SK-N-SH (cell line): Measurements from ENCODE around the gene LSM14A.

Experiments
- CTCF ChIP-seq: fragments of 200-600 bp; sonication (generic); IDR thresholded peaks from 2 replicates; pipeline ENCODE4 v1.6.1; 2017; ENCODE audit warnings: antibody characterized with exemption, mild to moderate bottlenecking, moderate library complexity
- EP300 ChIP-seq, 2 experiments: IDR thresholded peaks; 2 replicates each; pipeline versions ENCODE4 v1.4.0 to v1.6.1; 2012; ENCODE audit warnings: borderline replicate concordance in 1 of 2, low read depth in 1 of 2, low read length in 1 of 2
- EZH2phosphoT487 ChIP-seq: fragments of 200-600 bp; sonication (generic); IDR thresholded peaks from 2 replicates; pipeline ENCODE4 v1.6.1; 2017; ENCODE audit warnings: low read depth, mixed run types, mild to moderate bottlenecking, antibody characterized with exemption, moderate library complexity, borderline replicate concordance
- FOXM1 ChIP-seq: IDR thresholded peaks from 2 replicates; pipeline ENCODE4 v1.4.0; 2012; ENCODE audit warnings: low read depth, mild to moderate bottlenecking
- GABPA ChIP-seq: IDR thresholded peaks from 2 replicates; pipeline ENCODE4 v1.4.0; 2012; ENCODE audit warnings: low read depth, mild to moderate bottlenecking
- GATA2 ChIP-seq: sonication (generic); formaldehyde crosslinking; IDR thresholded peaks from 2 replicates; pipeline ENCODE4 v1.5.0; 2020; ENCODE audit warnings: mild to moderate bottlenecking, missing genetic modification reagents
- JUND ChIP-seq: IDR thresholded peaks from 2 replicates; pipeline ENCODE4 v1.4.0; 2012
- POLR2AphosphoS5 ChIP-seq: IDR thresholded peaks from 2 replicates; pipeline ENCODE4 v1.6.1; 2012; ENCODE audit warnings: low read depth, low read length
- RCOR1 ChIP-seq: fragments of 150-350 bp; IDR thresholded peaks from 2 replicates; pipeline ENCODE4 v1.6.1; 2017; ENCODE audit warnings: antibody characterized with exemption, low read length
- REST ChIP-seq: IDR thresholded peaks from 2 replicates; pipeline ENCODE4 v1.6.1; 2012; ENCODE audit warnings: mild to moderate bottlenecking, low read depth, low read length, moderate library complexity
- RXRA ChIP-seq: IDR thresholded peaks from 2 replicates; pipeline ENCODE4 v1.4.0; 2012; ENCODE audit warnings: low read depth, mild to moderate bottlenecking, borderline replicate concordance
- SIN3A ChIP-seq: IDR thresholded peaks from 2 replicates; pipeline ENCODE4 v1.6.1; 2012; ENCODE audit warnings: low read depth, mild to moderate bottlenecking, low read length, moderate library complexity, borderline replicate concordance
- SMC3 ChIP-seq: IDR thresholded peaks from 2 replicates; pipeline ENCODE4 v1.6.1; 2012; ENCODE audit warnings: low read depth, low read length, improper control_type of control experiment
- USF2 ChIP-seq: fragments of 150-350 bp; IDR thresholded peaks from 2 replicates; pipeline ENCODE4 v1.6.1; 2017; ENCODE audit warnings: antibody characterized with exemption, low read length, low read depth, borderline replicate concordance

- no peak for TF ChIP-seq REST
- no peak for TF ChIP-seq SMC3
- TF ChIP-seq GATA2, result no peak
- TF ChIP-seq POLR2AphosphoS5, result no peak
- no peak for TF ChIP-seq GABPA
- no peak for TF ChIP-seq RCOR1
- TF ChIP-seq EP300 (IDR thresholded peaks at IDR 0.05; ENCODE audit: borderline replicate concordance in 1 of 2, low read depth in 1 of 2, low read length in 1 of 2), result no peak
- TF ChIP-seq CTCF, result no peak
- TF ChIP-seq EZH2phosphoT487, result no peak
- no peak for TF ChIP-seq JUND
- TF ChIP-seq USF2, result no peak
- no peak for TF ChIP-seq FOXM1
- TF ChIP-seq SIN3A, result no peak
- TF ChIP-seq RXRA, result no peak
These were observed 9.8 kb downstream of the LSM14A start for GRCh38 chr19:34182125-34182524.
